Measurements from ENCODE around the gene PAAF1. TPM values are rescaled to one million over a fixed set of nuclear protein-coding genes. Genes with fewer than 3 reads are reported as not detected.
"Not testable (repeated sequence)": the region's sequence is repeated elsewhere in the genome, so short reads cannot be mapped to it uniquely, and the experiment has no call there.

The PAAF1 gene
- total and polyA plus RNA-seq, 2 experiments from 2014 or later, result 6.7 to 24.1 TPM

- H3K27me3 ChIP-seq (replicated peaks; ENCODE audit: insufficient read depth), result no peaks in the 10 kb centered on the region
- no peak overlapping the region for H2AFZ ChIP-seq
- no peak for DNase-seq
- in situ Hi-C loops (cut with MboI), result no loop called here
- no peaks in the 10 kb centered on the region for H4K20me1 ChIP-seq (ENCODE audit: insufficient read depth)
- H3K4me2 ChIP-seq (ENCODE audit: unreplicated experiment), result no peak overlapping the region
- TF ChIP-seq EZH2phosphoT487 (IDR thresholded peaks at IDR 0.05; ENCODE audit: insufficient read depth, low read depth), result no peak
- H3K9me2 ChIP-seq (ENCODE audit: insufficient read depth), result no peaks in the 10 kb centered on the region
- H3K4me1 ChIP-seq (ENCODE audit: insufficient read depth), result no peaks in the 10 kb centered on the region
- no peaks in the 10 kb centered on the region for H3K9me3 ChIP-seq (ENCODE audit: low read depth)
- 0 out of 2 replicates have a peak, but pooled peaks cover 5% of the 10 kb centered on the region for H3F3A ChIP-seq (ENCODE audit: insufficient read depth)
- H3K36me3 ChIP-seq (ENCODE audit: low read depth), result 0 out of 2 replicates have a peak, but pooled peaks cover 5% of the 10 kb centered on the region
- no peak overlapping the region for H3K27ac ChIP-seq
- 95 to 99% methylated on average over 2 of the region's 2 CpGs for WGBS, 2 experiments (ENCODE audit: low coverage in 1 of 2, low lambda C conversion rate in 2 of 2, missing lambda C conversion rate in 2 of 2)
- no peak overlapping the region for H3K4me3 ChIP-seq
- no peak overlapping the region for H3K9ac ChIP-seq
- H3K79me2 ChIP-seq (ENCODE audit: insufficient read depth), result no peaks in the 10 kb centered on the region
Observed at GRCh38 chr11:73929388-73929787, 52.6 kb downstream of the PAAF1 start.

DNA sequence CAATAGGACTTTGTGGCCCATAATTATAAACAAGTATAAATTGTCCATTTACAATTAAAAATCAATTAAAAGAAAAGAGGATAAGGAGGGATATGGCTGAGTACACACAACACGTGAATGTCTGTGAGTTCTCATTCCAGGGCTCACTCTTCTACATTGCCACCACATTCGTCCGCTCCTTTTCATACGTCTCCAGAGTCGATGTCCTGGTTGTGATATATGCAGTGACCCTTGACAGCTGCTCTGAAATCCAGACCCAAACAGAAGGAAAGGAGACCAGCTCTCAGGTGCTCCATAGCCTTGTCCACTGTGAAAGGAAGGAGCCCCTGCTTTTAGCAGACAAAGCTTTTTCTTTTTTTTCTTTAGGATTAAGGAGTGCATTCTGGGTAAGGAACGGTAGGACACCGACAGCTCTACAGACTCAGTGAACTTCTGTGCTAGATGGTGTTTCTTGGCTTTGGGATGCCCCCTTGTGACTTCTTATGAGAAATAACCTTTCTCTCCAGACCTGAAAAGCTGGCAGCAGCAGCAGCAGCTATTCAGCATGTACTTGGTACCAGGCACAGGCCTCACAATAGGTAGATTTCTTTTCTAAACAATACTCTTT is 54.3 kb downstream of the PAAF1 start:
- Histone ChIP-seq H3F3A (ENCODE audit: insufficient read depth) (0 out of 2 replicates have a peak, but pooled peaks cover 5% of the 10 kb centered on the region), H3K27ac (no peak overlapping the region), H3K9me2 (ENCODE audit: insufficient read depth) (no peaks in the 10 kb centered on the region), H3K79me2 (ENCODE audit: insufficient read depth) (no peaks in the 10 kb centered on the region), H3K9me3 (ENCODE audit: low read depth) (no peaks in the 10 kb centered on the region), H3K9ac (no peak overlapping the region), H2AFZ (peak overlapping the region; percentile 63; the same call in 1 of the 2 replicates), H3K4me3 (no peak overlapping the region), H3K27me3 (replicated peaks; ENCODE audit: insufficient read depth) (no peaks in the 10 kb centered on the region), H3K4me2 (ENCODE audit: unreplicated experiment) (no peak overlapping the region), H4K20me1 (ENCODE audit: insufficient read depth) (no peaks in the 10 kb centered on the region), H3K36me3 (ENCODE audit: low read depth) (no peaks in the 10 kb centered on the region), H3K4me1 (ENCODE audit: insufficient read depth) (no peaks in the 10 kb centered on the region)
- in situ Hi-C loops (cut with MboI), result no loop called here
- peak; percentile 89 for DNase-seq
- no peak for TF ChIP-seq EZH2phosphoT487 (IDR thresholded peaks at IDR 0.05; ENCODE audit: insufficient read depth, low read depth)
- TF ChIP-seq EZH2 (IDR thresholded peaks at IDR 0.05; ENCODE audit: insufficient read depth, poor library complexity, severe bottlenecking), result no peak
- 63 to 65% methylated on average over 7 of the region's 7 CpGs for WGBS, 2 experiments (ENCODE audit: low coverage in 1 of 2, low lambda C conversion rate in 2 of 2, missing lambda C conversion rate in 2 of 2)

DNA sequence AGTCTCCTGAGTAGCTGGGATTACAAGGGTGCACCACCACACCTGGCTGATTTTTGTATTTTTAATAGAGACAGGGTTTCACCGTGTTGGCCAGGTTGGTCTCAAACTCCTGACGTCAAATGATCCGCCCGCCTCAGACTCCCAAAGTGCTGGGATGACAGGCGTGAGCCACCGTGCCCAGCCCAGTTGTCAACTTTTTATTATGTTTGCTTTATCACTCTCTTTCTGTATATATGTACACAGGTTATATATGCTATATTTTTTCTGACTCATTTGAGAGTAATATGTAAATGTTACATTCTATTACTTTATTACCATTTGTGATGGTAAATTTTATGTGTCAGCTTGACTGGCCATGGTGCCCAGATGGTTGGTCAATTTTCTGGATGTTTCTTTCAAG is 55.2 kb downstream of the PAAF1 start:
- H3K9me2 ChIP-seq (ENCODE audit: insufficient read depth), result no peaks in the 10 kb centered on the region
- TF ChIP-seq EZH2phosphoT487 (IDR thresholded peaks at IDR 0.05; ENCODE audit: insufficient read depth, low read depth) (no peak), EZH2 (IDR thresholded peaks at IDR 0.05; ENCODE audit: insufficient read depth, poor library complexity, severe bottlenecking) (no peak)
- WGBS, 2 experiments (ENCODE audit: low coverage in 1 of 2, low lambda C conversion rate in 2 of 2, missing lambda C conversion rate in 2 of 2), result 81 to 90% methylated on average over 6 of the region's 6 CpGs
- no peaks in the 10 kb centered on the region for H4K20me1 ChIP-seq (ENCODE audit: insufficient read depth)
- no peak overlapping the region for H3K9ac ChIP-seq
- H3K27ac ChIP-seq, result no peak overlapping the region
- in situ Hi-C loops (cut with MboI), result no loop called here
- no peak overlapping the region for H2AFZ ChIP-seq
- no peaks in the 10 kb centered on the region for H3K36me3 ChIP-seq (ENCODE audit: low read depth)
- H3K9me3 ChIP-seq (ENCODE audit: low read depth), result no peaks in the 10 kb centered on the region
- H3F3A ChIP-seq (ENCODE audit: insufficient read depth), result 0 out of 2 replicates have a peak, but pooled peaks cover 5% of the 10 kb centered on the region
- H3K4me3 ChIP-seq, result no peak overlapping the region
- no peaks in the 10 kb centered on the region for H3K4me1 ChIP-seq (ENCODE audit: insufficient read depth)
- no peaks in the 10 kb centered on the region for H3K79me2 ChIP-seq (ENCODE audit: insufficient read depth)
- no peak overlapping the region for H3K4me2 ChIP-seq (ENCODE audit: unreplicated experiment)
- H3K27me3 ChIP-seq (replicated peaks; ENCODE audit: insufficient read depth), result no peaks in the 10 kb centered on the region
- no peak for DNase-seq

GRCh38 chr11:73932781-73933180 is 56.0 kb downstream of the PAAF1 start:
- Histone ChIP-seq H3K4me2 (ENCODE audit: unreplicated experiment) (no peak overlapping the region), H3K4me1 (ENCODE audit: insufficient read depth) (no peaks in the 10 kb centered on the region), H3K9me3 (ENCODE audit: low read depth) (no peaks in the 10 kb centered on the region), H3K36me3 (ENCODE audit: low read depth) (no peaks in the 10 kb centered on the region), H3F3A (ENCODE audit: insufficient read depth) (0 out of 2 replicates have a peak, but pooled peaks cover 5% of the 10 kb centered on the region), H3K9me2 (ENCODE audit: insufficient read depth) (no peaks in the 10 kb centered on the region), H4K20me1 (ENCODE audit: insufficient read depth) (no peaks in the 10 kb centered on the region), H3K4me3 (no peak overlapping the region), H3K79me2 (ENCODE audit: insufficient read depth) (no peaks in the 10 kb centered on the region), H2AFZ (no peak overlapping the region), H3K27ac (no peak overlapping the region), H3K9ac (no peak overlapping the region), H3K27me3 (replicated peaks; ENCODE audit: insufficient read depth) (no peaks in the 10 kb centered on the region)
- WGBS, 2 experiments (ENCODE audit: low coverage in 1 of 2, low lambda C conversion rate in 2 of 2, missing lambda C conversion rate in 2 of 2), result 95 to 96% methylated on average over 7 of the region's 7 CpGs
- in situ Hi-C loops (cut with MboI), result no loop called here
- no peak for DNase-seq
- TF ChIP-seq EZH2 (IDR thresholded peaks at IDR 0.05; ENCODE audit: insufficient read depth, poor library complexity, severe bottlenecking) (no peak), EZH2phosphoT487 (IDR thresholded peaks at IDR 0.05; ENCODE audit: insufficient read depth, low read depth) (no peak)

DNA sequence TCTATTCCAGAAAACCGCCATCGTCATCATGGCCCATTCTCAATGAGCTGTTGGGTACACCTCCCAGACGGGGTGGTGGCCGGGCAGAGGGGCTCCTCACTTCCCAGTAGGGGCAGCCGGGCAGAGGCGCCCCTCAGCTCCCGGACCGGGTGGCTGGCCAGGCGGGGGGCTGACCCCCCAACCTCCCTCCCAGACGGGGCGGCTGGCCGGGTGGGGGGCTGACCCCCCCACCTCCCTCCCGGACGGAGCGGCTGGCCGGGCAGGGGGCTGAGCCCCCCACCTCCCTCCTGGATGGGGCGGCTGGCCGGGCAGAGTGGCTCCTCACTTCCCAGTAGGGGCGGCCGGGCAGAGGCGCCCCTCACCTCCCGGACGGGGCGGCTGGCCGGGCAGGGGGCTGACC is 59.2 kb downstream of the PAAF1 start:
- H3K9me3 ChIP-seq (ENCODE audit: low read depth); H3K9me2 ChIP-seq (ENCODE audit: insufficient read depth); H4K20me1 ChIP-seq (ENCODE audit: insufficient read depth); H3K79me2 ChIP-seq (ENCODE audit: insufficient read depth); DNase-seq; H3K9ac ChIP-seq; in situ Hi-C loops (cut with MboI); H3K4me1 ChIP-seq (ENCODE audit: insufficient read depth); H3K4me3 ChIP-seq; H3F3A ChIP-seq (ENCODE audit: insufficient read depth); H2AFZ ChIP-seq; H3K27me3 ChIP-seq (replicated peaks; ENCODE audit: insufficient read depth); H3K27ac ChIP-seq; H3K4me2 ChIP-seq (ENCODE audit: unreplicated experiment); H3K36me3 ChIP-seq (ENCODE audit: low read depth): not testable (repeated sequence)
- WGBS, 2 experiments (ENCODE audit: low coverage in 1 of 2, low lambda C conversion rate in 2 of 2, missing lambda C conversion rate in 2 of 2), result 99 to 100% methylated on average over 2 to 7 of the region's 25 CpGs
